ENCODE results near the gene MC3R.

The MC3R gene

GRCh38 chr20:56249244-56249955 is 868 bp downstream of the MC3R start:
- peak in 1 of 2 donors; percentile 18 for DNase-seq (ENCODE audit: extremely low read depth in 1 of 2, low read depth in 1 of 2)

- DNase-seq (ENCODE audit: extremely low read depth in 1 of 2, low read depth in 1 of 2) = no peak
Observed at GRCh38 chr20:56249956-56250355, 1.4 kb downstream of the MC3R start.

GRCh38 chr20:56257604-56258003 is 9.1 kb downstream of the MC3R start:
- no peak for DNase-seq (ENCODE audit: extremely low read depth in 1 of 2, low read depth in 1 of 2)

GRCh38 chr20:56259948-56260347 is 11.4 kb downstream of the MC3R start:
- DNase-seq (ENCODE audit: extremely low read depth in 1 of 2, low read depth in 1 of 2) = no peak

- no peak for DNase-seq (ENCODE audit: extremely low read depth in 1 of 2, low read depth in 1 of 2)
Observed at GRCh38 chr20:56268536-56268935, 20.0 kb downstream of the MC3R start.

GRCh38 chr20:56271974-56272373 is 23.4 kb downstream of the MC3R start:
- no peak for DNase-seq (ENCODE audit: extremely low read depth in 1 of 2, low read depth in 1 of 2)

- no peak for DNase-seq (ENCODE audit: extremely low read depth in 1 of 2, low read depth in 1 of 2)
Observed at GRCh38 chr20:56273491-56273890, 25.0 kb downstream of the MC3R start.

GRCh38 chr20:56274156-56274555 is 25.6 kb downstream of the MC3R start:
- no peak for DNase-seq (ENCODE audit: extremely low read depth in 1 of 2, low read depth in 1 of 2)

GRCh38 chr20:56278196-56278595 is 29.7 kb downstream of the MC3R start:
- no peak for DNase-seq (ENCODE audit: extremely low read depth in 1 of 2, low read depth in 1 of 2)

GRCh38 chr20:56285496-56285895 is 37.0 kb downstream of the MC3R start:
- no peak for DNase-seq (ENCODE audit: extremely low read depth in 1 of 2, low read depth in 1 of 2)

- no peak for DNase-seq (ENCODE audit: extremely low read depth in 1 of 2, low read depth in 1 of 2)
Observed at GRCh38 chr20:56289652-56290051, 41.1 kb downstream of the MC3R start.

- no peak for DNase-seq (ENCODE audit: extremely low read depth in 1 of 2, low read depth in 1 of 2)
Observed at GRCh38 chr20:56299362-56299761, 50.8 kb downstream of the MC3R start.
